ENCODE results near the gene GAS2L3. TPM values are rescaled to one million over a fixed set of nuclear protein-coding genes. Genes with fewer than 3 reads are reported as not detected.

GAS2L3 gene
- total RNA-seq, 2 donors from 2014 or later, result 0.18 to 4.6 TPM

- no peaks in the 10 kb centered on the region for H3K36me3 ChIP-seq
- H3K4me1 ChIP-seq (replicated peaks), result no peaks in the 10 kb centered on the region
- TF ChIP-seq POLR2A (IDR thresholded peaks at IDR 0.05) (no peak), POLR2AphosphoS5 (IDR thresholded peaks at IDR 0.05) (no peak)
- TF ChIP-seq, protein P1, sequence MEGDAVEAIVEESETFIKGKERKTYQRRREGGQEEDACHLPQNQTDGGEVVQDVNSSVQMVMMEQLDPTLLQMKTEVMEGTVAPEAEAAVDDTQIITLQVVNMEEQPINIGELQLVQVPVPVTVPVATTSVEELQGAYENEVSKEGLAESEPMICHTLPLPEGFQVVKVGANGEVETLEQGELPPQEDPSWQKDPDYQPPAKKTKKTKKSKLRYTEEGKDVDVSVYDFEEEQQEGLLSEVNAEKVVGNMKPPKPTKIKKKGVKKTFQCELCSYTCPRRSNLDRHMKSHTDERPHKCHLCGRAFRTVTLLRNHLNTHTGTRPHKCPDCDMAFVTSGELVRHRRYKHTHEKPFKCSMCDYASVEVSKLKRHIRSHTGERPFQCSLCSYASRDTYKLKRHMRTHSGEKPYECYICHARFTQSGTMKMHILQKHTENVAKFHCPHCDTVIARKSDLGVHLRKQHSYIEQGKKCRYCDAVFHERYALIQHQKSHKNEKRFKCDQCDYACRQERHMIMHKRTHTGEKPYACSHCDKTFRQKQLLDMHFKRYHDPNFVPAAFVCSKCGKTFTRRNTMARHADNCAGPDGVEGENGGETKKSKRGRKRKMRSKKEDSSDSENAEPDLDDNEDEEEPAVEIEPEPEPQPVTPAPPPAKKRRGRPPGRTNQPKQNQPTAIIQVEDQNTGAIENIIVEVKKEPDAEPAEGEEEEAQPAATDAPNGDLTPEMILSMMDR (IDR thresholded peaks at IDR 0.05), result no peak
- 11% methylated on average over 15 of the region's 15 CpGs for WGBS
- no peak for DNase-seq (ENCODE audit: low spot score)
- intact Hi-C loops (cut with DNase I), result no loop called here
- H3K27ac ChIP-seq, result peak overlapping the region in 1 of 2 donors; percentile 61
- peak overlapping the region; percentile 48 to 54 for H3K4me3 ChIP-seq
- H3K27me3 ChIP-seq (replicated peaks; ENCODE audit: insufficient read depth), result no peaks in the 10 kb centered on the region
- H3K9me3 ChIP-seq, result no peaks in the 10 kb centered on the region
These were observed 947 bp downstream of the GAS2L3 start for GRCh38 chr12:100574187-100575074.

DNA sequence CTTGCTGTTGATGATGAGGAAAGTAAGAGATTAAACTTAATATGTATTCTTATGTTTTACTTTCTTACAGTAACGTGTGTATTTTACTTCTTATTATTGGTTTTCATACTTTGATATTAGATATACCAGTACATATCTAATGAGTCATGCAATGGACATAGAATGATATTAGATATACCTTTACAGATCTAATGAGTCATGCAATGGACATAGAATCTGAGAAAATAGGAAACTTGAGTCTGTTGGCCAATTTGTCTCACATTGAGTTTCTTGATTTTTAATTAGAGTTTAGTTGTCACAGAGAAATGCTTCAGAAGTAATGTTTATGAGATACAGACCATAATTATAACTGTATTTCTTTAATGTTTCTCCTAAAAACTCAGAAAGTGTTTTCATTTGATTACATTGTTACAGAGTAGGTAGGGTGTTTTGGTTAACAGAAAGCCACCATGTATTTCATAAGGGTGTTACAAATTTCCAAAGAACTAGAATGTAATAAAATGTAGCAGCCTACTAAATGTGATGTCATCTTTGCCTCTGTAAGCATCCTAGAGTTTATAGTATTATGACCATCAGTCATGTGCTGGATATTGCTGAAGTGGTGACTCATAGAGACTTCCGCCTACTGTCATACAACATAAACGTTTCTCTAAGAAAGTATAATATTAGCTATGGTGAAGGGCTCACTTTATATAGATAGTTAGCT is 3.0 kb downstream of the GAS2L3 start:
- intact Hi-C loops (cut with DNase I), result no loop called here
- TF ChIP-seq POLR2A (IDR thresholded peaks at IDR 0.05) (no peak), POLR2AphosphoS5 (IDR thresholded peaks at IDR 0.05) (no peak)
- TF ChIP-seq, protein P1 (IDR thresholded peaks at IDR 0.05), result no peak
- 75% methylated on average over 3 of the region's 3 CpGs for WGBS
- Histone ChIP-seq H3K36me3 (no peaks in the 10 kb centered on the region), H3K4me1 (replicated peaks) (no peaks in the 10 kb centered on the region), H3K4me3 (no peak overlapping the region), H3K27ac (no peak overlapping the region), H3K27me3 (replicated peaks; ENCODE audit: insufficient read depth) (no peaks in the 10 kb centered on the region), H3K9me3 (no peaks in the 10 kb centered on the region)
- DNase-seq (ENCODE audit: low spot score), result no peak

DNA sequence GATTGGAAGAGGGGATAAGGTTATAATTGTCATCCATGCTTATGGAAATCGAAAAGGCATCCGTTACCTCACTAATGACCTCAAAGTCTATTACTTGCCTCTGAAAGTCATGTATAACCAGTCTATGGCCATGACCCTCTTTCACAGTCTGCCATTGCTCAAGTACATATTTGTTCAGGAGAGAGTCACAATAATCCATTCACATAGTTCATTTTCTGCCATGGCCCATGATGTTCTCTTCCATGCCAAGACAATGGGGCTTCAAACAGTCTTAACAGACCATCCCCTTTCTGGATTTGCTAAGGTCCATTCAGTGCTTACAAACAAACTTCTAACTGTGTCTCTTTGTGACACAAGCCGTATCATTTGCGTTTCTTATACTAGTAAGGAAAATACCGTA is 5.4 kb downstream of the GAS2L3 start:
- 95% methylated on average over 5 of the region's 5 CpGs for WGBS
- Histone ChIP-seq H3K4me3 (no peak overlapping the region), H3K27ac (no peak overlapping the region), H3K9me3 (no peaks in the 10 kb centered on the region), H3K27me3 (replicated peaks; ENCODE audit: insufficient read depth) (no peaks in the 10 kb centered on the region), H3K36me3 (no peaks in the 10 kb centered on the region), H3K4me1 (replicated peaks) (no peaks in the 10 kb centered on the region)
- no peak for TF ChIP-seq POLR2A (IDR thresholded peaks at IDR 0.05)
- TF ChIP-seq POLR2AphosphoS5 (IDR thresholded peaks at IDR 0.05), result no peak
- TF ChIP-seq, protein P1 (IDR thresholded peaks at IDR 0.05), result no peak
- intact Hi-C loops (cut with DNase I), result no loop called here
- DNase-seq (ENCODE audit: low spot score), result no peak

GRCh38 chr12:100579844-100580243 is 6.4 kb downstream of the GAS2L3 start:
- 76% methylated on average over 2 of the region's 2 CpGs for WGBS

More at GRCh38 chr12:100579844-100580243, 6.4 kb downstream of the GAS2L3 start:
- no peak for DNase-seq (ENCODE audit: low spot score)
- H3K27me3 ChIP-seq (replicated peaks; ENCODE audit: insufficient read depth), result no peaks in the 10 kb centered on the region
- no peak for TF ChIP-seq POLR2AphosphoS5 (IDR thresholded peaks at IDR 0.05)
- TF ChIP-seq POLR2A (IDR thresholded peaks at IDR 0.05), result no peak
- TF ChIP-seq, protein P1 (IDR thresholded peaks at IDR 0.05), result no peak
- no peak overlapping the region for H3K4me3 ChIP-seq
- intact Hi-C loops (cut with DNase I), result no loop called here
- H3K36me3 ChIP-seq, result no peaks in the 10 kb centered on the region
- no peaks in the 10 kb centered on the region for H3K9me3 ChIP-seq
- H3K27ac ChIP-seq, result no peak overlapping the region
- no peaks in the 10 kb centered on the region for H3K4me1 ChIP-seq (replicated peaks)

Measured in prostate gland (tissue), 2 donors.